HG02870 (cell line): ENCODE measurements around the gene LMAN1.

Source experiments
- ATAC-seq: cut with Tn5 transposase; IDR thresholded peaks from one replicate; pipeline ENCODE4 v1.9.1; 2021; ENCODE audit warnings: mild to moderate bottlenecking, moderate library complexity; ENCODE audit not compliant: unreplicated experiment

Gene LMAN1

GRCh38 chr18:59306640-59307039 is 52.4 kb downstream of the LMAN1 start:
- ATAC-seq: no peak

GRCh38 chr18:59305295-59305694 is 53.8 kb downstream of the LMAN1 start:
- no peak for ATAC-seq

- ATAC-seq: no peak
Measured at GRCh38 chr18:59303656-59304195, 55.3 kb downstream of the LMAN1 start.

- ATAC-seq: no peak
Measured at GRCh38 chr18:59303006-59303405, 56.1 kb downstream of the LMAN1 start.

- ATAC-seq: no peak
Measured at GRCh38 chr18:59301929-59302328, 57.1 kb downstream of the LMAN1 start.

GRCh38 chr18:59300676-59301285 is 58.3 kb downstream of the LMAN1 start:
- ATAC-seq: no peak

GRCh38 chr18:59298871-59299270 is 60.2 kb downstream of the LMAN1 start:
- no peak for ATAC-seq

GRCh38 chr18:59293317-59293716 is 65.7 kb downstream of the LMAN1 start:
- ATAC-seq: no peak

GRCh38 chr18:59286341-59286740 is 72.7 kb downstream of the LMAN1 start:
- no peak for ATAC-seq

- ATAC-seq: no peak
Measured at GRCh38 chr18:59282341-59282740, 76.7 kb downstream of the LMAN1 start.

GRCh38 chr18:59279722-59280121 is 79.3 kb downstream of the LMAN1 start:
- ATAC-seq: no peak

GRCh38 chr18:59279193-59279592 is 79.9 kb downstream of the LMAN1 start:
- ATAC-seq: peak; percentile 48

GRCh38 chr18:59278793-59279192 is 80.3 kb downstream of the LMAN1 start:
- ATAC-seq: no peak
